ENCODE data around the gene LRRC8D. TPM values are rescaled to one million over a fixed set of nuclear protein-coding genes. Genes with fewer than 3 reads are reported as not detected.

The LRRC8D gene
- total and polyA plus RNA-seq, 9 of the 15 experiments (the other 6 are each of a cell fraction or from before 2014, with no cell fraction given): 3.4 to 53.9 (median 15.9) TPM

- no peak for TF ChIP-seq SRF (CRISPR knock-in tag; IDR thresholded peaks at IDR 0.05)
- no peak for TF ChIP-seq NR4A1 (CRISPR knock-in tag; IDR thresholded peaks at IDR 0.05)
- TF ChIP-seq NR4A1 (tag; IDR thresholded peaks at IDR 0.05): 0 out of 2 replicates have a peak, but pooled peaks have one; percentile 14
- TF ChIP-seq ERF (CRISPR knock-in tag; IDR thresholded peaks at IDR 0.05): no peak
- no peak for TF ChIP-seq CREBBP (IDR thresholded peaks at IDR 0.05; ENCODE audit: low read depth, low read length)
- TF ChIP-seq TRIM24 (IDR thresholded peaks at IDR 0.05): no peak
- TF ChIP-seq ELF2 (CRISPR knock-in tag; IDR thresholded peaks at IDR 0.05): no peak; the same call in 1 of the 2 replicates
- no peak for TF ChIP-seq ZBED1 (IDR thresholded peaks at IDR 0.05)
- peak; percentile 25; the same call in 1 of the 2 replicates for TF ChIP-seq MTA2 (IDR thresholded peaks at IDR 0.05; ENCODE audit: low read depth)
- TF ChIP-seq ZNF253 (CRISPR knock-in tag; conservative IDR thresholded peaks at IDR 0.05): no peak
- no peak for TF ChIP-seq GTF2F1 (IDR thresholded peaks at IDR 0.05; ENCODE audit: low read depth, low read length)
- TF ChIP-seq CHD2 (IDR thresholded peaks at IDR 0.05; ENCODE audit: low read depth, low read length): no peak
- no peak for TF ChIP-seq ZNF431 (CRISPR knock-in tag; IDR thresholded peaks at IDR 0.05)
- TF ChIP-seq THRAP3 (IDR thresholded peaks at IDR 0.05; ENCODE audit: borderline replicate concordance): no peak
- peak; percentile 42; the same call in 1 of the 2 replicates for TF ChIP-seq MAFK (IDR thresholded peaks at IDR 0.05; ENCODE audit: low read length)
- TF ChIP-seq ZNF76 (CRISPR knock-in tag; IDR thresholded peaks at IDR 0.05; ENCODE audit: borderline replicate concordance): no peak
- TF ChIP-seq JUN (IDR thresholded peaks at IDR 0.05; ENCODE audit: borderline replicate concordance, low read depth, low read length): no peak
- no peak for TF ChIP-seq JUN (CRISPR knock-in tag; IDR thresholded peaks at IDR 0.05; ENCODE audit: borderline replicate concordance)
- TF ChIP-seq ZNF609 (CRISPR knock-in tag; IDR thresholded peaks at IDR 0.05; ENCODE audit: borderline replicate concordance): no peak
- no peak for TF ChIP-seq SMAD3 (CRISPR knock-in tag; conservative IDR thresholded peaks at IDR 0.05)
- no peak for TF ChIP-seq XRCC5 (IDR thresholded peaks at IDR 0.05; ENCODE audit: low read depth, low read length)
- no peak for TF ChIP-seq ZBTB2 (IDR thresholded peaks at IDR 0.05)
- no peak for TF ChIP-seq MXD1 (CRISPR knock-in tag; IDR thresholded peaks at IDR 0.05; ENCODE audit: borderline replicate concordance, poor library complexity, severe bottlenecking)
- 0 out of 2 replicates have a peak, but pooled peaks have one; percentile 16 for TF ChIP-seq L3MBTL2 (IDR thresholded peaks at IDR 0.05)
Observed at GRCh38 chr1:89900791-89901708, 80.2 kb downstream of the LRRC8D start (continued).
